Peyer's patch (tissue), 4 donors: ENCODE data around the gene EQTN. TPM values are rescaled to one million over a fixed set of nuclear protein-coding genes. Genes with fewer than 3 reads are reported as not detected.

Experiments
- DNase-seq, 3 donors: peaks; one replicate each; pipeline ENCODE4 v3.0.0-alpha.2; 2017 to 2019
- H3K27ac ChIP-seq, 4 donors: fragments of 200-600 bp; sonication (generic); one replicate each; pipeline ENCODE4 v1.5.1; 2016 to 2019
- H3K27me3 ChIP-seq, 2 donors: fragments of 200-600 bp; sonication (generic); one replicate each; pipeline ENCODE4 v1.5.1; 2019
- H3K36me3 ChIP-seq, 3 donors: fragments of 200-600 bp; sonication (generic); one replicate each; pipeline ENCODE4 v1.5.1; 2016 to 2019
- H3K4me1 ChIP-seq, 4 donors: fragments of 200-600 bp; sonication (generic); one replicate each; pipeline ENCODE4 v1.5.1; 2016 to 2019
- H3K4me3 ChIP-seq, 4 donors: fragments of 200-600 bp; sonication (generic); 1 replicate in 3 of 4; 2 replicates in 1 of 4; pipeline ENCODE4 v1.5.1; 2016 to 2019; ENCODE audit warnings: mild to moderate bottlenecking in 1 of 4
- H3K9me3 ChIP-seq, 4 donors: fragments of 200-600 bp; sonication (generic); one replicate each; pipeline ENCODE4 v1.5.1; 2016 to 2019; ENCODE audit warnings: mild to moderate bottlenecking in 1 of 4
- POLR2A ChIP-seq, 2 donors: fragments of 450-650 bp; IDR thresholded peaks; one replicate each; pipeline ENCODE4 v1.5.1; 2017; ENCODE audit warnings: antibody characterized with exemption in 2 of 2, mild to moderate bottlenecking in 2 of 2, moderate library complexity in 2 of 2
- total RNA-seq, 4 donors: library from RNA; depleted of rRNA; stranded (reverse); fragments of >200 nt; gene quantifications; one replicate each; pipeline ENCODE4 v1.1.0, GENCODE V29; 2016
- TF ChIP-seq, protein P1 (sequence below), 6 experiments: fragments of 450-650 bp in 4 of 6; fragments of 200-600 bp in 2 of 6; sonication (generic) in 1 of 6; IDR thresholded peaks; one replicate each; pipeline ENCODE4 v1.5.1; 2017 to 2019; ENCODE audit warnings: antibody characterized with exemption in 6 of 6, mild to moderate bottlenecking in 3 of 6, moderate library complexity in 1 of 6

Gene EQTN
- total RNA-seq, 4 donors from 2014 or later: 1.9 to 2.3 TPM; not detected in 2

DNA sequence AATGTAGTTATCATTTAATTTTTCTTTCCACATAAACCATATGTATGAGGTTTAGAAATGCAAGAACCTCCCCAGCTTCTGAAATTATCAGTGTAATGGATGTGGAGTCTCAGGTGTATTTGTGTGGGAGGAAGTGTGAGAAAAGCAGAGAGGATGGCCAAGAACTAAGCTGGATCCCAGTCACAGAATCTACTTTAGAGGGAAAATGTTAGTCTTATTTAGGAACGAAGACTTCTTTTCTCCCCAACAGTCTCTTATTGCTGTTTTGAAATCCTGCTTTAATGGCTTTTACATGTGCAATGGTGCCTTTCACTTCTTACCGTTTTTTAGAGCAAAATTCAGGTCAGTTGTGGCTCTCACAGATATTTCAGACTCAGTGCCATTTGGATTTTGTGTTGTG is 3.0 kb downstream of the EQTN start:
- TF ChIP-seq, protein P1, sequence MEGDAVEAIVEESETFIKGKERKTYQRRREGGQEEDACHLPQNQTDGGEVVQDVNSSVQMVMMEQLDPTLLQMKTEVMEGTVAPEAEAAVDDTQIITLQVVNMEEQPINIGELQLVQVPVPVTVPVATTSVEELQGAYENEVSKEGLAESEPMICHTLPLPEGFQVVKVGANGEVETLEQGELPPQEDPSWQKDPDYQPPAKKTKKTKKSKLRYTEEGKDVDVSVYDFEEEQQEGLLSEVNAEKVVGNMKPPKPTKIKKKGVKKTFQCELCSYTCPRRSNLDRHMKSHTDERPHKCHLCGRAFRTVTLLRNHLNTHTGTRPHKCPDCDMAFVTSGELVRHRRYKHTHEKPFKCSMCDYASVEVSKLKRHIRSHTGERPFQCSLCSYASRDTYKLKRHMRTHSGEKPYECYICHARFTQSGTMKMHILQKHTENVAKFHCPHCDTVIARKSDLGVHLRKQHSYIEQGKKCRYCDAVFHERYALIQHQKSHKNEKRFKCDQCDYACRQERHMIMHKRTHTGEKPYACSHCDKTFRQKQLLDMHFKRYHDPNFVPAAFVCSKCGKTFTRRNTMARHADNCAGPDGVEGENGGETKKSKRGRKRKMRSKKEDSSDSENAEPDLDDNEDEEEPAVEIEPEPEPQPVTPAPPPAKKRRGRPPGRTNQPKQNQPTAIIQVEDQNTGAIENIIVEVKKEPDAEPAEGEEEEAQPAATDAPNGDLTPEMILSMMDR (IDR thresholded peaks at IDR 0.05): no peak
- TF ChIP-seq POLR2A (IDR thresholded peaks at IDR 0.05): no peak
- H3K36me3 ChIP-seq: no peaks in the 10 kb centered on the region
- H3K4me1 ChIP-seq: no peaks in the 10 kb centered on the region
- no peak for DNase-seq
- H3K27ac ChIP-seq: no peak overlapping the region
- no peak overlapping the region for H3K4me3 ChIP-seq
- H3K27me3 ChIP-seq: no peaks in the 10 kb centered on the region
- H3K9me3 ChIP-seq: no peaks in the 10 kb centered on the region

DNA sequence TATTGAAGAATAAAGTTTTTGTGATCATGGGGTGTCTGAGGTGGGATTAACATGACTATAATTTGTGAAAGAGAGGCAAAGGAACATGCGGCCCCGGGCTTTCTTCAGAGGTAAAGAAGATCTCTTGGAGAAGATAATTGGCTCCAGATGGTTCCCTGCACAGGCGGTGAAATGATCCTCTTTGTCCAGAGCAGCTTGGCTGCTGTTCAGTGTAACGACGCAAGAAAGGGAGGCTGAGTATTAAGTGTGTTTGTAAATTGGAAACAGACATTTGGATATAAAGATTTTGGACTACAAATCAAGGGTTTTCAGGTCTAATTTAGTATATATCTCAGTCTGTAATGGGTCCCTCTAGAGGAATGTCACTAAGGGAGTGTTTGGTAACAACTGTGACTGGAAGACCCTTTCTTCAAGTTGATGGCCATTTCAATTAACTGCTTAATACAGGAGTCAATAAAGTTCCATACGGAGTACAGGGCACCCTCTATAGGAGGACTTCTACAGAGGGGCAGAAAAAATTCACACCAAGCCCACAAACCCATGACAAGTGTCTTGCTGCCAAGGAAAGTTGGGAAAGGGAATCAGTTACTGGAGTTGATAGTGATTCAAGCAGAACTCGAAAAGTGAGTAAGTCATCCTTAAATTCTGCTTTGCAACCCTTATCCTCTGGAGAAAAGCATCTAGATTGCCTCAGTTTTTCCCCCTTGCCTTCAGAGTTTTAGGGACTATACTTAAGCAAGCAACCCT is 4.1 kb downstream of the EQTN start:
- TF ChIP-seq, protein P1 (IDR thresholded peaks at IDR 0.05): no peak
- no peak for TF ChIP-seq POLR2A (IDR thresholded peaks at IDR 0.05)
- no peak overlapping the region for H3K27ac ChIP-seq
- no peak for DNase-seq

DNA sequence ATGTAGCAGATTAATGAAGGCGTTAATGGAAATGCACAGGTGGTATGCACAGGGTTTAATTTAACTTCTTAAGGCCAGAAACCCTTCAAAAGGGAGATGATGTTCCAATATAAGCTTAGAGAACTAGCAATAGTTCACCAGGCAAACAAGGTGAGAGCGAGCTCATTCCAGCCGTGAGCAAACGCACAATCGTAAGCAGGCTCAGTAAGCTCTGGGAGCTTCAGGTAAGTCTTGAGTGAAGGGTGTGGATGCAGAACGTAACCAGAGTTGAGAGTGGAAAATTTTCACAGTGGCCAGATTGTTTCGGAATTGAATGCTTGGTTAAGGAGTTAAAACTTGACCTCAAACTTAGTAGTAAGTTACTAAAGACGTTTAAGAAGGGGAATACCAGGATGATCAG is 5.7 kb downstream of the EQTN start:
- no peaks in the 10 kb centered on the region for H3K4me1 ChIP-seq
- no peaks in the 10 kb centered on the region for H3K9me3 ChIP-seq
- DNase-seq: no peak
- H3K27ac ChIP-seq: no peak overlapping the region
- no peaks in the 10 kb centered on the region for H3K27me3 ChIP-seq
- TF ChIP-seq POLR2A (IDR thresholded peaks at IDR 0.05): no peak
- TF ChIP-seq, protein P1 (IDR thresholded peaks at IDR 0.05): no peak
- H3K4me3 ChIP-seq: no peak overlapping the region
- H3K36me3 ChIP-seq: no peaks in the 10 kb centered on the region

More for the DNA sequence above, 4.1 kb downstream of the EQTN start:
- Histone ChIP-seq H3K9me3 (no peaks in the 10 kb centered on the region), H3K36me3 (no peaks in the 10 kb centered on the region), H3K4me1 (no peaks in the 10 kb centered on the region), H3K4me3 (no peak overlapping the region), H3K27me3 (no peaks in the 10 kb centered on the region)

DNA sequence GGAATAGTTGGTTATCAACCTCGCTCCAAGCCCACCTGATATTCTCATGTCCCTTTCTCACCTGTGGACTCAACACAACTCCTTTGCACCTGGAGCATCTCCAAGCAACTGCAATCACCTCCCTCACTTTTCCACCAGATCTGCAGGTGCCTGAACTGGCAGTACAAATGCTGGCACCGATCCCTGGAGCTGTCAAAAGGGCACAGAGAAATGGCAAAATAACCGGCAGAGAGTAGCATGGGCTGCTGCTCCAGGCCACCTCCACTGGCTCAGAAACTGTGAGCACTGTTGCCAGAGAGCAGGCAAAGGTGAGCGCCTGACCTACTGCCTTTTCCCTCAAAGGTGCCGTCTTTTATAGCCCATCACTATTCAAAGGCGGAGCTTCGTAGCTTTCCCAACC is 14.7 kb downstream of the EQTN start:
- H3K27me3 ChIP-seq: no peaks in the 10 kb centered on the region
- H3K4me3 ChIP-seq: no peak overlapping the region
- no peak overlapping the region for H3K27ac ChIP-seq
- no peaks in the 10 kb centered on the region for H3K9me3 ChIP-seq
- H3K36me3 ChIP-seq: no peaks in the 10 kb centered on the region
- no peak for DNase-seq
- H3K4me1 ChIP-seq: no peaks in the 10 kb centered on the region
- no peak for TF ChIP-seq POLR2A (IDR thresholded peaks at IDR 0.05)
- TF ChIP-seq, protein P1 (IDR thresholded peaks at IDR 0.05): no peak

DNA sequence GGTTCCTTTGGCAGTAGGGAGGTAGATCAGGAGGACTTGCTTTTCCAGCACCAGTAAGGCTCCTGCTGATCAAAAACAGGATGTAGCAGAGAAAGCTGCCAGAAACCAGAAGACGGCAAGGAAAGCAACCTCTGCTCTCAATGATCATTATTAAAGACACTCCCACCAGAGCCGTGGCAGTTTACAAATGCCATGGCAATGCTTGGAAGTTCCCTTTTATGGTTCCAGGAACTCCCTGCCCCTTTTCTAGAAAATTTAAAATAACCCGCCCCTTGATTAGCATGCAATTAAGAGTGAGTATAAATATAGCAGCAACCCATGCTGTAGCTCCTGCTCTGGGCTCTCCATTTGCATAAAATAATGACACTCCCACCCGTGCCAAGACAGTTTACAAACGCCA is 16.1 kb downstream of the EQTN start:
- Histone ChIP-seq H3K4me3 (no peak overlapping the region), H3K27me3 (no peaks in the 10 kb centered on the region), H3K27ac (no peak overlapping the region), H3K4me1 (no peaks in the 10 kb centered on the region), H3K9me3 (no peaks in the 10 kb centered on the region), H3K36me3 (no peaks in the 10 kb centered on the region)
- DNase-seq: no peak
- no peak for TF ChIP-seq POLR2A (IDR thresholded peaks at IDR 0.05)
- TF ChIP-seq, protein P1 (IDR thresholded peaks at IDR 0.05): no peak
